Measurements from ENCODE around the gene HDX. TPM values are rescaled to one million over a fixed set of nuclear protein-coding genes. Genes with fewer than 3 reads are reported as not detected.
"Not testable (repeated sequence)": the region's sequence is repeated elsewhere in the genome, so short reads cannot be mapped to it uniquely, and the experiment has no call there.

The HDX gene, protein sequence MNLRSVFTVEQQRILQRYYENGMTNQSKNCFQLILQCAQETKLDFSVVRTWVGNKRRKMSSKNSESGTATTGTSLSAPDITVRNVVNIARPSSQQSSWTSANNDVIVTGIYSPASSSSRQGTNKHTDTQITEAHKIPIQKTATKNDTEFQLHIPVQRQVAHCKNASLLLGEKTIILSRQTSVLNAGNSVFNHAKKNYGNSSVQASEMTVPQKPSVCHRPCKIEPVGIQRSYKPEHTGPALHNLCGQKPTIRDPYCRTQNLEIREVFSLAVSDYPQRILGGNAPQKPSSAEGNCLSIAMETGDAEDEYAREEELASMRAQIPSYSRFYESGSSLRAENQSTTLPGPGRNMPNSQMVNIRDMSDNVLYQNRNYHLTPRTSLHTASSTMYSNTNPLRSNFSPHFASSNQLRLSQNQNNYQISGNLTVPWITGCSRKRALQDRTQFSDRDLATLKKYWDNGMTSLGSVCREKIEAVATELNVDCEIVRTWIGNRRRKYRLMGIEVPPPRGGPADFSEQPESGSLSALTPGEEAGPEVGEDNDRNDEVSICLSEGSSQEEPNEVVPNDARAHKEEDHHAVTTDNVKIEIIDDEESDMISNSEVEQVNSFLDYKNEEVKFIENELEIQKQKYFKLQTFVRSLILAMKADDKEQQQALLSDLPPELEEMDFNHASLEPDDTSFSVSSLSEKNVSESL
- total RNA-seq: 2.5 and 2.9 TPM in 2 replicates

DNA sequence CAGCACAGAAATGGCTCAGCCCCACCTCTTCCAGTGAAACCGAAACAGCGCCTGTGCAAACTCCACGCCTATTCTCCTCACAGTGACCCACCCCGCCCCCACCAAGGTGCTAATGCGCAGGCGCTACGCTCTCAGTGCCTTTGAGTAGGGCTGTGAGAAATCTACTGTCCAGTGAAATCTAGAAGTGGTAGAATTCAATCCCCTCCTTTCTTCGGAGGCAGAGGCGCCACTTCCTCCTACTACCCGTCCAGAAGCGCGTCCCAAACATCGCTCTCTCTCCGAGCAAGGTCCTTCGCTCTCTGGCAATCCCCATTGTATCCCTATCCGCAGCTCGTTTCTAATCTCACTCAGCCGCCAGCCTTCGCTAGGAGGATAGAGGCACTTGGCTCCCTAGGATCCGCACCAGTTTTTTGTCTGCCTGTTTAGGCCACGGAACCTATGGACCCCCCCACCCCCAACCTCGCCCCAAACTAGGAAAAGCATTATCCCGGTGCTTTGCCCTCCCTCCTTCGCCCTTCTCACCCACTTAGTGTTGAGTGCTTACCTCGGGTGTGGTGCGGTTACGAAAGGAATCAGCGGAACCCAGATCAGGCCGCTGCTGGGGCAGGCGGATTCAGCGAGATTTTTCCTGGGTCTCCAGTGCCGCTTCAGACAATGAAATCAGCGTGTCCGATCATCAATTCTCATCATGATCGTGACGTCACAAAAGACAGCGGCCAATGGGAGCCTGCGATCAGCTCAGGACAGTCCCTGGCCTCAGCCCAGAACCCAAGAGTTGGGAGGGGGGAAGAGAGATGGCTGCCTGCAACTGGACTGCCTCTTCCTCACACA is at the start of gene HDX:
HDX (minus strand) TSS at position 656 of the 831 bp plus-strand sequence. CDS start 27,056 bp downstream, outside the sequence.
- no peaks in the 10 kb centered on the region for H3K27me3 Mint-ChIP-seq
- TF ChIP-seq, protein P1, sequence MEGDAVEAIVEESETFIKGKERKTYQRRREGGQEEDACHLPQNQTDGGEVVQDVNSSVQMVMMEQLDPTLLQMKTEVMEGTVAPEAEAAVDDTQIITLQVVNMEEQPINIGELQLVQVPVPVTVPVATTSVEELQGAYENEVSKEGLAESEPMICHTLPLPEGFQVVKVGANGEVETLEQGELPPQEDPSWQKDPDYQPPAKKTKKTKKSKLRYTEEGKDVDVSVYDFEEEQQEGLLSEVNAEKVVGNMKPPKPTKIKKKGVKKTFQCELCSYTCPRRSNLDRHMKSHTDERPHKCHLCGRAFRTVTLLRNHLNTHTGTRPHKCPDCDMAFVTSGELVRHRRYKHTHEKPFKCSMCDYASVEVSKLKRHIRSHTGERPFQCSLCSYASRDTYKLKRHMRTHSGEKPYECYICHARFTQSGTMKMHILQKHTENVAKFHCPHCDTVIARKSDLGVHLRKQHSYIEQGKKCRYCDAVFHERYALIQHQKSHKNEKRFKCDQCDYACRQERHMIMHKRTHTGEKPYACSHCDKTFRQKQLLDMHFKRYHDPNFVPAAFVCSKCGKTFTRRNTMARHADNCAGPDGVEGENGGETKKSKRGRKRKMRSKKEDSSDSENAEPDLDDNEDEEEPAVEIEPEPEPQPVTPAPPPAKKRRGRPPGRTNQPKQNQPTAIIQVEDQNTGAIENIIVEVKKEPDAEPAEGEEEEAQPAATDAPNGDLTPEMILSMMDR (IDR thresholded peaks at IDR 0.05): no peak
- peaks cover 5% of the 10 kb centered on the region for H3K4me1 Mint-ChIP-seq
- DNase-seq (peak; percentile 30), ATAC-seq (ENCODE audit: low read depth) (peak; percentile 96)
- POLR2A ChIA-PET: no interaction called here
- CTCF ChIA-PET: no interaction called here
- peak within 1 kb of the TSS; percentile 89 for H3K27ac Mint-ChIP-seq
- peak within 1 kb of the TSS; percentile 87 for H3K4me3 Mint-ChIP-seq
- no peaks in the 10 kb centered on the region for H3K9me3 Mint-ChIP-seq
- intact Hi-C loops (cut with micrococcal nuclease): loop anchor here (5.0 kb wide), 2 partner anchors 500 to 1645 kb away; partner anchors contain the start of genes APOOL and DACH2
- H3K36me3 Mint-ChIP-seq (ENCODE audit: low read depth): no peaks in the 10 kb centered on the region

DNA sequence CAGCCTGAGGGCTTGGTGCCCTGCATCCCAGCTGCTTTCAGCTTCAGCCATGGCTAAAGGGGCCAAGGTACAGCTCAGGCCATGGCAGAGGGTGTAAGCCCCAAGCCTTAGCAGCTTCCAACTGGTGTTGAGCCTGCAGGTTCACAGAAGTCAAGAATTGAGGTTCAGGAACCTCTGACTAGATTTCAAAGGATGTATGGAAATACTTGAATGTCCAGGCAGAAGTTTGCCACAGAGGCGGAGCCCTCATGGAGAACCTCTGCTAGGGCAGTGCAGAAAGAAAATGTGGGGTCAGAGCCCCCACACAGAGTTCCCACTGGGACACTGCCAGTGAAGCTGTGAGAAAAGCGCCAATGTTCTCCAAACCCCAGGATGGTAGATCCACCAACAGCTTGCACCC is 39.1 kb upstream of the HDX start:
- H3K9me3 Mint-ChIP-seq: peaks cover 15% of the 10 kb centered on the region
- DNase-seq; H3K4me1 Mint-ChIP-seq; H3K4me3 Mint-ChIP-seq; H3K27me3 Mint-ChIP-seq; H3K36me3 Mint-ChIP-seq (ENCODE audit: low read depth); CTCF ChIA-PET; H3K27ac Mint-ChIP-seq; POLR2A ChIA-PET; intact Hi-C loops (cut with micrococcal nuclease); ATAC-seq (ENCODE audit: low read depth): not testable (repeated sequence)

DNA sequence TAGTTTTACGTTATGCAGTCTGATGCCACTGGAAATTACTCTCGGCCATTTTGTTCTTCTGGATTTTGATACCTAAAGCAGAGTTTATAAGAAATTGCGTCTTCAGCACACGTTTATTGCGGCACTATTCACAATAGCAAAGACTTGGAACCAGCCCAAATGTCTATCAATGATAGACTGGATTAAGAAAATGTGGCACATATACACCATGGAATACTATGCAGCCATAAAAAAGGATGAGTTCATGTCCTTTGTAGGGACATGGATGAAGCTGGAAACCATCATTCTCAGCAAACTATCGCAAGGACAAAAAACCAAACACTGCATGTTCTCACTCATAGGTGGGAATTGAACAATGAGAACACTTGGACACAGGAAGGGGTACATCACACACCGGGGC is 35.4 kb upstream of the HDX start:
- DNase-seq; H3K4me1 Mint-ChIP-seq; H3K27ac Mint-ChIP-seq; ATAC-seq (ENCODE audit: low read depth); POLR2A ChIA-PET; H3K36me3 Mint-ChIP-seq (ENCODE audit: low read depth); H3K4me3 Mint-ChIP-seq; H3K27me3 Mint-ChIP-seq; CTCF ChIA-PET; intact Hi-C loops (cut with micrococcal nuclease): not testable (repeated sequence)
- H3K9me3 Mint-ChIP-seq: peaks cover 13% of the 10 kb centered on the region

GRCh38 chrX:84488426-84488825 is 13.8 kb downstream of the HDX start:
- TF ChIP-seq, protein P1 (IDR thresholded peaks at IDR 0.05): no peak
- Mint-ChIP-seq H3K36me3 (ENCODE audit: low read depth) (no peaks in the 10 kb centered on the region), H3K27me3 (no peaks in the 10 kb centered on the region), H3K9me3 (no peaks in the 10 kb centered on the region), H3K4me1 (peaks cover 10% of the 10 kb centered on the region), H3K27ac (no peak overlapping the region), H3K4me3 (no peak overlapping the region)
- ChIA-PET POLR2A (no interaction called here), CTCF (no interaction called here)
- ATAC-seq (ENCODE audit: low read depth) (no peak), DNase-seq (no peak)
- intact Hi-C loops (cut with micrococcal nuclease): no loop called here

DNA sequence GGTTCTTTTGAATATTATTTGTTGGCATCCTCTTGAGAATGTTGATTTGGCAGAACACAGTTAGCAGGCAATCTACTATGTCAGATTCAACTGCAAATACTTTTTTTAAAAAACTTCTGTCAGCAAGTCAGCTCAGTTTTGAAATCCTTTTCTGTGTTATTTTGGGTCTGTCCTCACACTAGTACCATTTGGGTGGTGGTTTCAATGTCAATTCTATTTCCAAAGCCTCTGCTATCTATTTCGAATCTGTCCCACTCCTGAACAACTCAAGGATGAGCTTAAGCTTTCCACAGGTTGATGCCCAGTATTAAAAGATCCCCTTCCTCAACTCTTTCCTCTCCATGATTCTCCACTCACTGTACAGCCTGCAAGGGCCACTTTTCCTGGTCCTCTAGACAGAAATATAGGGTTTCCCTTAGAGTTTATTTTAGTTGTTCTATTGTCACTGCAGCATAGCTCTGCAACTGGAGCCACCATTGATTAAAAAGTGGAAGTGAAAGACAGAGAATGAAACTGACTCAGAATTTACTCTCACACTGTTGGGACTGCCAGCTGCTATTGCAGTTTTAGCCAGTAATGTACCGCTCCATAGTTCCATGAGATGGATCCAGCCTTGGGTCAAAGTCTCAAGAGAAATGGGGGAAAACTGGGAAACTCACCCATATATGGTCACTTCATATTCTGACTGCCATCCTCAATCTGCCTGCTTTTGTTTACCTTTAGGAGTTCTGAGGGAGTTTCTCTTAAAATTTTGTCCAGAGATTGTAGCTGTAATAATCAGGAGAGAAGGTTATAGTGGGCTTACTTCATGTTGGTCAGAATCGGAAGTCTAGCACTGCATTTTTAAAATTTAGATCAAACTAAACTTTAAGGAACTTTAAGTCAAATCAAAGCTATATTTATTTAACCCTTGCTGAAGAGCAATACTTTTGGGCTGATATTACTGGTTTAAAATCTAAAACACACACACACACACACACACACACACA is 14.6 kb downstream of the HDX start:
- Mint-ChIP-seq H3K4me3 (peak overlapping the region; percentile 41), H3K27me3 (no peaks in the 10 kb centered on the region), H3K9me3 (no peaks in the 10 kb centered on the region), H3K4me1 (peaks cover 10% of the 10 kb centered on the region), H3K36me3 (ENCODE audit: low read depth) (no peaks in the 10 kb centered on the region), H3K27ac (no peak overlapping the region)
- no peak for DNase-seq
- CTCF ChIA-PET: no interaction called here
- POLR2A ChIA-PET: interaction anchor here (0.6 kb wide), 1 partner anchor 1255 kb away, joined by 6 read pairs; no protein-coding TSS in a partner anchor
- ATAC-seq (ENCODE audit: low read depth): peak; percentile 28
- intact Hi-C loops (cut with micrococcal nuclease): no loop called here
- TF ChIP-seq, protein P1 (IDR thresholded peaks at IDR 0.05): no peak
